Measurements from ENCODE around the gene HCFC1.

The HCFC1 gene

DNA sequence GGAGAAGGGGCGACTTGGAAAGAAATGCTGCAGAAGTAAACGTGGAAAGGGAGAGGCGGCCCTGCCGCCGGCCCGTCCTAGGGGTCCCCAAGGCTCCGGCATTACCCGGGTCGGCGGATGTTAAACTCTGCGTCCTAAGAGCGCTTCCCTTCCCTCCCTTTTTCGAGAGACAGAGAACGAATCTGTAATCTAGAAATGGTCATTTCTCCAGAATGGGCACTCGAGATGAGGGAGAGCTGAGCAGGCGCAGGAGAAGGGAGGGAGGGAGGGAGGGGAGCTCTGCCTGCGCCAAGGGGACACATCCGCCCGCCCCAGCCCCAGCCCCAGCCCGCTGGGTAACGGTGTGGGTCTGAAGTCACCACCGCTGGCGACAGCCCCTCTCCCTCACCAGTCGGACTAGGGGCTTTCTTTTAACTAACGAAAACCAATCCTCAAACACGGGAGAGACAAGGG lies 1.7 kb downstream of the HCFC1 start:
- peak overlapping the region; percentile 97 for H3K4me3 ChIP-seq (ENCODE audit: low read depth, low read length)
- TF ChIP-seq, protein P1, sequence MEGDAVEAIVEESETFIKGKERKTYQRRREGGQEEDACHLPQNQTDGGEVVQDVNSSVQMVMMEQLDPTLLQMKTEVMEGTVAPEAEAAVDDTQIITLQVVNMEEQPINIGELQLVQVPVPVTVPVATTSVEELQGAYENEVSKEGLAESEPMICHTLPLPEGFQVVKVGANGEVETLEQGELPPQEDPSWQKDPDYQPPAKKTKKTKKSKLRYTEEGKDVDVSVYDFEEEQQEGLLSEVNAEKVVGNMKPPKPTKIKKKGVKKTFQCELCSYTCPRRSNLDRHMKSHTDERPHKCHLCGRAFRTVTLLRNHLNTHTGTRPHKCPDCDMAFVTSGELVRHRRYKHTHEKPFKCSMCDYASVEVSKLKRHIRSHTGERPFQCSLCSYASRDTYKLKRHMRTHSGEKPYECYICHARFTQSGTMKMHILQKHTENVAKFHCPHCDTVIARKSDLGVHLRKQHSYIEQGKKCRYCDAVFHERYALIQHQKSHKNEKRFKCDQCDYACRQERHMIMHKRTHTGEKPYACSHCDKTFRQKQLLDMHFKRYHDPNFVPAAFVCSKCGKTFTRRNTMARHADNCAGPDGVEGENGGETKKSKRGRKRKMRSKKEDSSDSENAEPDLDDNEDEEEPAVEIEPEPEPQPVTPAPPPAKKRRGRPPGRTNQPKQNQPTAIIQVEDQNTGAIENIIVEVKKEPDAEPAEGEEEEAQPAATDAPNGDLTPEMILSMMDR (IDR thresholded peaks at IDR 0.05; ENCODE audit: low read depth, low read length) = no peak
- in situ Hi-C loops (cut with HindIII; ENCODE audit: low sequenced_read_pairs) = no loop called here
- peak; percentile 46 for DNase-seq (ENCODE audit: low read depth, low spot score)

- in situ Hi-C loops (cut with HindIII; ENCODE audit: low sequenced_read_pairs) = no loop called here
- H3K4me3 ChIP-seq (ENCODE audit: low read depth, low read length) = peak overlapping the region; percentile 97
- TF ChIP-seq, protein P1 (IDR thresholded peaks at IDR 0.05; ENCODE audit: low read depth, low read length) = peak; percentile 5
- DNase-seq (ENCODE audit: low read depth, low spot score) = no peak
These were observed 2.3 kb downstream of the HCFC1 start for GRCh38 chrX:153969125-153969903.

DNA sequence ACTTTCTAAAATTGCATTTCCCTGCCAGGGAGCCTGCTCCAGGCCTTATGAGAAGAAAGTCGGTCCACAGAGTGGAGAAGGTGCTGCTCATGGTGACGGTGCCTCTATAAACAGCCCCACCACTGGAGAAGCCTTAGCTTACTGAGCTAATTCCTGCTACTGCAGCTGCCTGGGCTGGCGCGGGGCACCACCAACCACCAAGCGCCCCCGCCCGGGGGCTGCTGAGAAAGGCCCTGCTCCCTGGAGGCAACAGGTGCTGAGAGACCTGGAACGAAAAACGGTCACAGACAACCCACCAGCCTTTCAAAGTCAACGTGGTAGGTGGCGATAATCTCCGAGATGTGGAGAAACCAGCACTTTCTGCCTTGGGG lies 2.9 kb downstream of the HCFC1 start:
- TF ChIP-seq, protein P1 (IDR thresholded peaks at IDR 0.05; ENCODE audit: low read depth, low read length) = no peak
- peak overlapping the region; percentile 97 for H3K4me3 ChIP-seq (ENCODE audit: low read depth, low read length)
- in situ Hi-C loops (cut with HindIII; ENCODE audit: low sequenced_read_pairs) = no loop called here
- DNase-seq (ENCODE audit: low read depth, low spot score) = peak; percentile 16

- no peak for DNase-seq (ENCODE audit: low read depth, low spot score)
- TF ChIP-seq, protein P1 (IDR thresholded peaks at IDR 0.05; ENCODE audit: low read depth, low read length) = no peak
- H3K4me3 ChIP-seq (ENCODE audit: low read depth, low read length) = no peak overlapping the region
- in situ Hi-C loops (cut with HindIII; ENCODE audit: low sequenced_read_pairs) = no loop called here
These were observed 3.4 kb downstream of the HCFC1 start for GRCh38 chrX:153968255-153968654.

GRCh38 chrX:153967536-153968224 lies 3.9 kb downstream of the HCFC1 start:
- DNase-seq (ENCODE audit: low read depth, low spot score) = no peak
- no peak overlapping the region for H3K4me3 ChIP-seq (ENCODE audit: low read depth, low read length)
- TF ChIP-seq, protein P1 (IDR thresholded peaks at IDR 0.05; ENCODE audit: low read depth, low read length) = no peak
- in situ Hi-C loops (cut with HindIII; ENCODE audit: low sequenced_read_pairs) = no loop called here

GRCh38 chrX:153966841-153967535 lies 4.6 kb downstream of the HCFC1 start:
- no peak for DNase-seq (ENCODE audit: low read depth, low spot score)
- in situ Hi-C loops (cut with HindIII; ENCODE audit: low sequenced_read_pairs) = no loop called here
- TF ChIP-seq, protein P1 (IDR thresholded peaks at IDR 0.05; ENCODE audit: low read depth, low read length) = no peak
- no peak overlapping the region for H3K4me3 ChIP-seq (ENCODE audit: low read depth, low read length)

All from astrocyte of the spinal cord (primary cell).